IMR-90 (cell line): ENCODE results near the gene CYREN. TPM values are rescaled to one million over a fixed set of nuclear protein-coding genes. Genes with fewer than 3 reads are reported as not detected.
"Not testable (repeated sequence)": the region's sequence is repeated elsewhere in the genome, so short reads cannot be mapped to it uniquely, and the experiment has no call there.

ENCODE experiments used
- ATAC-seq: fragments of 200-7000 bp; cut with Tn5 transposase; 2 replicates; pipeline ENCODE4 v1.9.1; 2020; ENCODE audit warnings: low read depth, mild to moderate bottlenecking, moderate library complexity
- BruUV-seq: library from RNA; stranded (reverse); fragments of 400-500 nt; replicated peaks from 2 replicates; lab custom pipeline; 2021; lab: Mats Ljungman, UMichigan
- CTCF ChIA-PET: fragments of 300-600 bp; formaldehyde crosslinking; extraction: SDS; loops from one replicate; lab custom pipeline; 2021; ENCODE audit warnings: antibody characterized with exemption; lab: Yijun Ruan, JAX
- POLR2A ChIA-PET: fragments of 300-600 bp; sonication (Branson Sonifier 250); formaldehyde crosslinking; loops from one replicate; lab custom pipeline; 2022; ENCODE audit warnings: antibody characterized with exemption; ENCODE audit not compliant: unreplicated experiment; lab: Charles Lee
- DNase-seq: peaks from one replicate; pipeline ENCODE4 v3.0.0; 2013
- H2AFZ ChIP-seq: replicated peaks from 2 replicates; pipeline ENCODE3; 2013; ENCODE audit warnings: low read length, mild to moderate bottlenecking; ENCODE audit not compliant: poor library complexity
- H2AK5ac ChIP-seq: 2 replicates; pipeline ENCODE4 v1.6.1; 2013; ENCODE audit warnings: low read depth, low read length, inconsistent platforms
- H2AK9ac ChIP-seq: replicated peaks from 2 replicates; pipeline ENCODE3; 2013; ENCODE audit warnings: mild to moderate bottlenecking, low read depth, low read length, moderate library complexity; ENCODE audit not compliant: poor library complexity
- H2BK120ac ChIP-seq: 2 replicates; pipeline ENCODE4 v1.6.1; 2013; ENCODE audit warnings: low read depth, low read length, inconsistent platforms
- H2BK15ac ChIP-seq: 3 replicates; pipeline ENCODE4 v1.6.1; 2013; ENCODE audit warnings: low read depth, low read length, inconsistent platforms
- H2BK20ac ChIP-seq: 2 replicates; pipeline ENCODE4 v1.6.1; 2013; ENCODE audit warnings: low read depth, mild to moderate bottlenecking, inconsistent platforms, low read length, moderate library complexity
- H2BK5ac ChIP-seq: 2 replicates; pipeline ENCODE4 v1.6.1; 2013; ENCODE audit warnings: mild to moderate bottlenecking, low read depth, low read length, inconsistent platforms; ENCODE audit not compliant: poor library complexity, severe bottlenecking
- H3K14ac ChIP-seq: replicated peaks from 2 replicates; pipeline ENCODE4 v1.6.1; 2013; ENCODE audit warnings: low read depth, low read length, inconsistent platforms
- H3K18ac ChIP-seq: 2 replicates; pipeline ENCODE4 v1.6.1; 2013; ENCODE audit warnings: low read depth, low read length, control low read depth
- H3K23ac ChIP-seq: 2 replicates; pipeline ENCODE4 v1.6.1; 2013; ENCODE audit warnings: low read depth, low read length, inconsistent platforms
- H3K27ac ChIP-seq: 2 replicates; pipeline ENCODE4 v1.5.1; 2013; ENCODE audit warnings: mild to moderate bottlenecking, control low read depth, low read length; ENCODE audit not compliant: insufficient read depth
- H3K27me3 ChIP-seq: 2 replicates; pipeline ENCODE4 v1.6.1; 2013; ENCODE audit warnings: low read length; ENCODE audit not compliant: control insufficient read depth, insufficient read depth
- H3K36me3 ChIP-seq: 2 replicates; pipeline ENCODE4 v1.6.1; 2013; ENCODE audit warnings: low read length, mixed read lengths; ENCODE audit not compliant: control insufficient read depth, insufficient read depth
- H3K4ac ChIP-seq: 2 replicates; pipeline ENCODE4 v1.6.1; 2013; ENCODE audit warnings: low read depth, low read length, inconsistent platforms
- H3K4me1 ChIP-seq: 2 replicates; pipeline ENCODE4 v1.6.1; 2013; ENCODE audit warnings: low read length, mixed read lengths; ENCODE audit not compliant: control insufficient read depth, insufficient read depth
- H3K4me2 ChIP-seq: 2 replicates; pipeline ENCODE4 v1.6.1; 2013; ENCODE audit warnings: low read depth, mild to moderate bottlenecking, control low read depth, low read length, moderate library complexity
- H3K4me3 ChIP-seq: 2 replicates; pipeline ENCODE4 v1.5.1; 2013; ENCODE audit warnings: low read depth, mild to moderate bottlenecking, control low read depth, low read length, moderate library complexity; ENCODE audit not compliant: insufficient read depth
- H3K56ac ChIP-seq: 2 replicates; pipeline ENCODE4 v1.6.1; 2013; ENCODE audit warnings: low read length, inconsistent platforms; ENCODE audit not compliant: insufficient read depth; ENCODE audit errors: extremely low read depth
- H3K79me1 ChIP-seq, 2 experiments: 2 replicates each; pipeline ENCODE4 v1.6.1; 2013; ENCODE audit warnings: low read length in 2 of 2, inconsistent platforms in 1 of 2, low read depth in 1 of 2
- H3K9ac ChIP-seq: 2 replicates; pipeline ENCODE4 v1.6.1; 2013; ENCODE audit warnings: low read depth, low read length, control low read depth
- H3K9me1 ChIP-seq: 2 replicates; pipeline ENCODE4 v1.6.1; 2013; ENCODE audit warnings: low read length, inconsistent platforms; ENCODE audit not compliant: insufficient read depth
- H3K9me3 ChIP-seq: 2 replicates; pipeline ENCODE4 v1.6.1; 2013; ENCODE audit warnings: low read length; ENCODE audit not compliant: control insufficient read depth, insufficient read depth
- H4K20me1 ChIP-seq: 2 replicates; pipeline ENCODE4 v1.6.1; 2013; ENCODE audit warnings: low read length, inconsistent platforms; ENCODE audit not compliant: insufficient read depth
- H4K5ac ChIP-seq: 2 replicates; pipeline ENCODE4 v1.6.1; 2013; ENCODE audit warnings: mild to moderate bottlenecking, low read depth, low read length, control low read depth
- H4K8ac ChIP-seq, 2 experiments: 2 replicates each; pipeline ENCODE4 v1.6.1; 2013; ENCODE audit warnings: low read depth in 2 of 2, low read length in 2 of 2, control low read depth in 1 of 2, inconsistent platforms in 1 of 2
- H4K91ac ChIP-seq: 2 replicates; pipeline ENCODE4 v1.6.1; 2013; ENCODE audit warnings: low read depth, low read length, inconsistent platforms; ENCODE audit not compliant: insufficient read depth
- MXI1 ChIP-seq: IDR thresholded peaks from 2 replicates; pipeline ENCODE4 v1.6.1; 2012; ENCODE audit warnings: low read depth, mild to moderate bottlenecking, low read length, moderate library complexity, borderline replicate concordance
- WGBS, 2 experiments: methylation state at CpG; one replicate each; pipeline versions ENCODE4 v1.1.5 to v1.1.7; 2013; ENCODE audit warnings: missing lambda C conversion rate in 2 of 2; ENCODE audit not compliant: insufficient read length in 1 of 2; ENCODE audit errors: extremely low coverage in 2 of 2; 5-methylcytosine and 5-hydroxymethylcytosine counted together
- dilution Hi-C: fragments of 300-500 bp; cut with HindIII; formaldehyde crosslinking; loops from one replicate; pipeline ENCODE4 v1.14.3; 2018; ENCODE audit warnings: low sequenced_read_pairs; ENCODE audit not compliant: unreplicated experiment
- in situ Hi-C: fragments of 300-500 bp; cut with MboI; formaldehyde crosslinking; loops from 3 replicates; pipeline ENCODE4 v1.14.3; 2019; ENCODE audit warnings: low sequenced_read_pairs, inconsistent platforms, mixed read lengths
- intact Hi-C: fragments of 100-400 bp; cut with micrococcal nuclease; formaldehyde crosslinking; loops from 2 replicates; pipeline ENCODE4 v1.10.0; 2022
- polyA plus RNA-seq, 3 experiments: library from polyadenylated mRNA; depleted of rRNA; stranded (reverse); fragments of >200 nt; gene quantifications; 2 replicates each; pipeline ENCODE4 v1.2.3, GENCODE V29; 2012; ENCODE audit warnings: low replicate concordance in 1 of 3
- total RNA-seq: library from RNA; depleted of rRNA; stranded (reverse); fragments of >200 nt; gene quantifications from 2 replicates; pipeline ENCODE4 v1.2.3, GENCODE V29; 2012

The CYREN gene
- total and polyA plus RNA-seq, 2 of the 4 experiments (the other 2 are of a cell fraction), result 26.5 to 29.2 TPM

DNA sequence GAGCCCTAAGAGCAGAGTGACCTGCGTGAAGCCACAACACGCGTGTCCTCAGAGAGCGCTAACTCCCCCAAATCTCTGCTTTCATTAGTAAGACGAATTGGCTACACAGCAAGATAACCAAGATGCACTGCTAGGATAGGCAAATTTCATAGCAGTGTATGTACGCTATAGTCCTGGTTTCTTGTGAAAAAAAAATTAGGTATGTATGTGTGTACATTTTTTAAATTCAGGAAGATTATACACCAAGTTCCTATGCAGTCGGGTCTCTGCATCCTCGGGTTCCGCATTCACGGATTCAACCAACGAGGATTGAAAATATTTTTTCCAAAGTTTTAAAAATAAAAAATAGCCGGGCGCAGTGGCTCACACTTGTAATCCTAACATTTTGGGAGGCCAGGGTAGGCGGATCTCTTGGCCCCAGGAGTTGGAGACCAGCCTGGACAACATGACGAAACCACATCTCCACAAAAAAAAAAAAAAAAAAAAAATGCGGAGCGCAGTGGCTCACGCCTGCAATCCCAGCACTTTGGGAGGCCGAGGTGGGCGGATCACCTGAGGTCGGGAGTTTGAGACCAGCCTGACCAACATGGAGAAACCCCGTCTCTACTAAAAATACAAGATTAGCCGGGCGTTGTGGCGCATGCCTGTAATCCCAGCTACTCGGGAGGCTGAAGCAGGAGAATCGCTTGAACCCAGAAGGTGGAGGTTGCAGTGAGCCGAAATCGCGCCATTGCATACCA, 41.6 kb upstream of the CYREN start:
- H4K8ac ChIP-seq, result peak overlapping the region; percentile 28 to 75; a peak in 2 of 4 replicates
- H4K5ac ChIP-seq, result peak overlapping the region; percentile 55
- intact Hi-C loops, result loop anchor here (1.0 to 5.0 kb wide), 3 partner anchors 42 to 300 kb away; partner anchors contain the start of genes AGBL3, CNOT4 and CYREN
- H3K9ac ChIP-seq, result peak overlapping the region; percentile 92
- peak overlapping the region; percentile 92 for H3K23ac ChIP-seq
- dilution Hi-C loops, H2AK5ac ChIP-seq, H4K20me1 ChIP-seq, BruUV-seq, H3K27me3 ChIP-seq, in situ Hi-C loops, ATAC-seq, H4K91ac ChIP-seq, H3K4me1 ChIP-seq, CTCF ChIA-PET, H3K9me1 ChIP-seq, H3K9me3 ChIP-seq, H3K36me3 ChIP-seq, H2BK20ac ChIP-seq: not testable (repeated sequence)
- H3K14ac ChIP-seq, result peak overlapping the region; percentile 75
- H2BK120ac ChIP-seq, result peak overlapping the region; percentile 65
- H3K4me2 ChIP-seq, result peak overlapping the region; percentile 90
- H3K79me1 ChIP-seq, result peaks cover 4 to 29% of the 10 kb centered on the region in 2 experiments; a peak in 3 of 4 replicates
- peak overlapping the region; percentile 98 for H3K4me3 ChIP-seq
- POLR2A ChIA-PET, result interaction anchor here (0.6 kb wide), 1 partner anchor 12 kb away, joined by 3 read pairs; no protein-coding TSS in a partner anchor
- H3K18ac ChIP-seq, result peak overlapping the region; percentile 1; the same call in 1 of the 2 replicates
- peak; percentile 12 for DNase-seq
- peak overlapping the region; percentile 8; the same call in 1 of the 2 replicates for H3K4ac ChIP-seq
- H3K56ac ChIP-seq, result peak overlapping the region; percentile 55; the same call in 1 of the 2 replicates
- peak overlapping the region; percentile 89 for H3K27ac ChIP-seq
- 0 out of 2 replicates have a peak, but pooled peaks have one; percentile 5 for TF ChIP-seq MXI1
- H2AFZ ChIP-seq, result peak overlapping the region; percentile 97
- H2AK9ac ChIP-seq, result peak overlapping the region; percentile 28
- peak overlapping the region; percentile 0; the same call in 1 of the 3 replicates for H2BK15ac ChIP-seq
- peak overlapping the region; percentile 66 for H2BK5ac ChIP-seq
- WGBS, 2 experiments, result 21% methylated on average over 5 of the region's 30 CpGs; no CpG with 5 or more reads in 1 of the 2 experiments
